ENCODE measurements around the gene DPH7.
A peak's percentile ranks its signal among the peaks of the same experiment; 100 is the strongest.
"Not testable (repeated sequence)": the region's sequence is repeated elsewhere in the genome, so short reads cannot be mapped to it uniquely, and the experiment has no call there.

Gene DPH7

DNA sequence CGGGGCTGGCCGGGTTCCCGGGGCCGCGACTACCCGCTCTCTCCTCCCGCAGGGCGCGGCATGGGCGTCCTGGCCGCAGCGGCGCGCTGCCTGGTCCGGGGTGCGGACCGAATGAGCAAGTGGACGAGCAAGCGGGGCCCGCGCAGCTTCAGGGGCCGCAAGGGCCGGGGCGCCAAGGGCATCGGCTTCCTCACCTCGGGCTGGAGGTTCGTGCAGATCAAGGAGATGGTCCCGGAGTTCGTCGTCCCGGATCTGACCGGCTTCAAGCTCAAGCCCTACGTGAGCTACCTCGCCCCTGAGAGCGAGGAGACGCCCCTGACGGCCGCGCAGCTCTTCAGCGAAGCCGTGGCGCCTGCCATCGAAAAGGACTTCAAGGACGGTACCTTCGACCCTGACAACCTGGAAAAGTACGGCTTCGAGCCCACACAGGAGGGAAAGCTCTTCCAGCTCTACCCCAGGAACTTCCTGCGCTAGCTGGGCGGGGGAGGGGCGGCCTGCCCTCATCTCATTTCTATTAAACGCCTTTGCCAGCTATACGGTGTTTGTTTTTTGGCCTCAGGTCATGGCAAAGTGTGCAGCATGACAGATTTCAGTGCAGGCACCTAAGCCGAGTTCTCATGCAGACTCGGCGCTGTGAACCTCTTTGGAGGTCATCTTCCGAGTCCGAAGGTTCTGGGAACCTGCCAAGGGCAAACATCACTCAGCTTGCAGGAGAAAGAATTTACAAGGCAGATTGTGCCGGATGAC is 26.5 kb downstream of the DPH7 start:
- Histone ChIP-seq H3K27ac (peak overlapping the region; percentile 11 to 76 (median 66); a peak in 20 of 22 replicates), H3K9me3 (replicated peaks in 1 of 11) (no peaks in the 10 kb centered on the region), H3K4me1 (peaks cover 37 to 50% (median 43%) of the 10 kb centered on the region in 10 experiments), H4K20me1 (peaks cover 0 to 47% (median 21%) of the 10 kb centered on the region in 11 experiments; a peak in 14 of 22 replicates), H3K9ac (peak overlapping the region; percentile 73 to 82 (median 80)), H3K4me3 (peak overlapping the region; percentile 63 to 79 (median 70)), H3K4me2 (peak overlapping the region; percentile 49 to 89 (median 77)), H3K36me3 (peaks cover 27 to 47% (median 36%) of the 10 kb centered on the region in 11 experiments), H3K27me3 (no peaks in the 10 kb centered on the region)
- no peak for TF ChIP-seq Cebpa-rat (IDR thresholded peaks at IDR 0.05)

DNA sequence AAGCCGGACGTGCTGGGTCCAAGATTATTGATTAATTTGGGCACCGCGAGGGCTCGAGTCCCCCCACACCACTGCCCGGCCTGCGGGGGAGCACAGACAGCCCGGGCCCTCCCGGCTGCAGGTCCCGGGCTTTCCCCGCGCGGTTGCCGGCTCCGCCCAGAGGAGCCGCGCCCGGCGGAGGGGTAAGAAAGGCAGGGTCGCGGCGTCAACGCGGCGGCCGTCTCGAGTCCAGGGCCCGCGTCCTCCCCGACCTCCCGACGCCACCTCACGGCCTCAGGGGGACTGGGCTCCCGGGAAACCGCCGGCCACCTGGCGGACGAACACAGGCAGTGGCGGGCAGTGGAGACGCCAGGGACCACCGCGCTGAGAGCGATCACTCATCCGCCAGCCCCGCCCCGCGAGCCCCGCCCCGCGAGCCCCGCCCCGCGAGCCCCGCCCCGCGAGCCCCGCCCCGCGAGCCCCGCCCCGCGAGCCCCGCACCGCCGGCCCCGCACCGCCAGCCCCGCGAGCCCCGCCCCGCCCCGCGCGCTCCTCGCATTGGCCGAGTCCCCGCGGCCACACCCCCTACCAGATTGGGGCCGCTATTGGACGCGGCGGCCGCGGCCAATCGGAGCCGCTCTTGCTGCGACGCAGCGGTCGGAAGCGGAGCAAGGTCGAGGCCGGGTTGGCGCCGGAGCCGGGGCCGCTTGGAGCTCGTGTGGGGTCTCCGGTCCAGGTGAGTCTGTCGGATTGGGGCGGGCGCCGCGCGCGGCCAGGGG is 27.3 kb downstream of the DPH7 start, which contains the start of gene MRPL41:
TSS of gene MRPL41 (plus strand) at position 616 of the 758 bp plus-strand sequence. CDS start 203 bp downstream, outside the sequence.
- Histone ChIP-seq H3K4me3 (peak within 1 kb of the TSS; percentile 63 to 79 (median 70)), H3K36me3 (peaks cover 20 to 39% (median 28%) of the 10 kb centered on the region in 11 experiments), H3K27me3 (no peaks in the 10 kb centered on the region), H3K4me2 (peak within 1 kb of the TSS; percentile 86 to 97 (median 93)), H4K20me1 (peaks cover 0 to 45% (median 19%) of the 10 kb centered on the region in 11 experiments; a peak in 14 of 22 replicates), H3K9ac (peak within 1 kb of the TSS; percentile 73 to 82 (median 81)), H3K4me1 (peaks cover 44 to 56% (median 50%) of the 10 kb centered on the region in 10 experiments), H3K9me3 (replicated peaks in 1 of 11) (peaks cover 0 to 4% (median under 1%) of the 10 kb centered on the region in 11 experiments; a peak in 10 of 22 replicates), H3K27ac (peak within 1 kb of the TSS; percentile 11 to 76 (median 66); a peak in 20 of 22 replicates)
- TF ChIP-seq Cebpa-rat (IDR thresholded peaks at IDR 0.05) = no peak

DNA sequence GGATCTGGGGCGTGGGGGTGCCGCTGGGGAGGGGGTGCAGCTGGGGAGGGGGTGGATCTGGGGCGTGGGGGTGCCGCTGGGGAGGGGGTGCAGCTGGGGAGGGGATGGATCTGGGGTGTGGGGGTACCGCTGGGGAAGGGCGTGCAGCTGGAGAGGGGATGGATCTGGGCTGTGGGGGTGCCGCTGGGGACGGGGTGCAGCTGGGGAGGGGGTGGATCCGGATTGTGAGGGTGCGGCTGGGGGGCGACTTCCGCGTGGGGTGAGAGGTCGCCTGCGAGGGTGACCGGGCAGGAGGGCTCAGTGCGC is 27.8 kb downstream of the DPH7 start:
- H3K27ac ChIP-seq = peak overlapping the region in 9 of 11 experiments; percentile 46 to 76 (median 62); a peak in 16 of 22 replicates
- H3K4me2 ChIP-seq = peak overlapping the region; percentile 86 to 97 (median 93)
- peak overlapping the region; percentile 68 to 82 (median 78) for H3K9ac ChIP-seq
- H3K27me3 ChIP-seq; H3K9me3 ChIP-seq (replicated peaks in 1 of 11): not testable (repeated sequence)
- peak overlapping the region; percentile 58 to 75 (median 70) for H3K4me3 ChIP-seq
- H3K4me1 ChIP-seq = peaks cover 50 to 61% (median 56%) of the 10 kb centered on the region in 10 experiments
- H3K36me3 ChIP-seq = peaks cover 15 to 34% (median 23%) of the 10 kb centered on the region in 11 experiments
- H4K20me1 ChIP-seq = peaks cover 0 to 40% (median 16%) of the 10 kb centered on the region in 11 experiments; a peak in 14 of 22 replicates

DNA sequence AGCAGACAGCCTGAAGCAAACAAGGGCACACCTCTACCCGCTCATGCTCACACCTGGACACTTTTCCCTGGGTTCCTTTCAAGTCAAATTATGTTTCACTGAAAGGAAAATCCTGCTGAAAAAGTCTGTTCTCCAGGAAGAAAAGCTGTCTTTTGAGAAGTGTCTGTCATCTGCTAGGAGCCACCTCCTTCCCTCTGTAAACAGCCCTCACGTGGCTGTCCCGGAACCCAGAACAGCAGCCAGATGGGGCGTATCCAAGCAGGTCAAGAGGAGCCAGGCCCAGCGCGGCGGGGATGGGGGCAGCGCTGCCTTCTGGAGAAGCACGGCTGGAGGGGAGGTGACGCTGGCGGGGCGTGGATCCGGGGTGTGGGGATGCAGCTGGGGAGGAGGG is 28.5 kb downstream of the DPH7 start, which contains the start of gene PNPLA7:
TSS of gene PNPLA7 (minus strand) at position 172 of the 391 bp plus-strand sequence. CDS start 205 bp downstream, outside the sequence.
- no peaks in the 10 kb centered on the region for H3K27me3 ChIP-seq
- H3K9ac ChIP-seq = peak within 1 kb of the TSS; percentile 68 to 82 (median 78)
- H3K4me3 ChIP-seq = peak within 1 kb of the TSS; percentile 58 to 75 (median 70)
- H3K27ac ChIP-seq = peak within 1 kb of the TSS; percentile 35 to 81 (median 68); a peak in 21 of 22 replicates
- TF ChIP-seq Cebpa-rat (IDR thresholded peaks at IDR 0.05) = no peak
- H4K20me1 ChIP-seq = peaks cover 0 to 33% (median 16%) of the 10 kb centered on the region in 11 experiments; a peak in 14 of 22 replicates
- peak within 1 kb of the TSS; percentile 86 to 97 (median 94) for H3K4me2 ChIP-seq
- H3K9me3 ChIP-seq (replicated peaks in 1 of 11) = peaks cover 0 to 12% (median 8%) of the 10 kb centered on the region in 11 experiments; a peak in 12 of 22 replicates
- peaks cover 53 to 66% (median 60%) of the 10 kb centered on the region in 10 experiments for H3K4me1 ChIP-seq
- H3K36me3 ChIP-seq = peaks cover 8 to 27% (median 16%) of the 10 kb centered on the region in 11 experiments

DNA sequence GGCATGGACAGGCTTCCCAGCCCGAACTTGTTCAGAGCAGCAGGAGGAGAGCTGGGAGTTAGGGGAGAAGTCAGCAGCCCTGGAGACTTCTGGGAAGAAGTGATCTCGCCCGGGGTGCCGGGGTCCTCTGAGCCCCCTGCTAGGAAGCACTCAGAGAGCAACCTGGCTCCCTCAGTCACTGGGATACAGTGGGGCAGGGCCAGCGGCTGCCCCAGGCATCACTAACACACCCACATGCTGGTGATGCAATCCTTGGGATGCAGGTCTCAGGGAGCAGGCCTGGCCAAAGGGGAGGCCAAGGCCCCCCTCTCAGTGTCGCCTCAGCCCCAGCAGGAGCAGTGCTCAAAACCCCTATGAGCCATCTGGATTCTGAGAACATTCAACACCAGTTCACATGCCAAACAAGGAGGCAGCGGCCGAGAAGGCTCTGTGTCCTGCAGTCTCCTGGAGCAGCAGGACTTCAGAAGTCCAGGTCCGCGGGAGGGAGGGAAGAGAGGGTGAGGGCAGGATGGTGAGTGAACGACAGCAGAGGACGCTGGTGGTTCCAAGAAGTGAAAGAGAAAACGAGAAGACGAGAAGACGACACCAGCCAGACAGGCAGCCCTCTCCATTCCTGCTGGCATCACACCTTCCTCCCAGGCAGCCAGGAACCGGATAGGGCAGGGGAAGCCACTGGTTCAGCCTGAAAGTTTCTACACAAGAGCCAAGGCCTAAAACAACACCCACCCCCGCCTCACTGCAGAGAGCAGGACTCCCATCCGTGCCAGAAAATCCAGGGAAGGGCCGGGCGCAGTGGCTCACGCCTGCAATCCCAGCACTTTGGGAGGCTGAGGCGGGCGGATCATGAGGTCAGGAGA is 30.8 kb downstream of the DPH7 start:
- TF ChIP-seq Cebpa-rat (IDR thresholded peaks at IDR 0.05) = 0 out of 22 replicates have a peak, but pooled peaks of 1 of the 11 experiments have one; percentile 38
- H3K36me3 ChIP-seq = peaks cover 0 to 11% (median 1%) of the 10 kb centered on the region in 11 experiments; a peak in 8 of 22 replicates

DNA sequence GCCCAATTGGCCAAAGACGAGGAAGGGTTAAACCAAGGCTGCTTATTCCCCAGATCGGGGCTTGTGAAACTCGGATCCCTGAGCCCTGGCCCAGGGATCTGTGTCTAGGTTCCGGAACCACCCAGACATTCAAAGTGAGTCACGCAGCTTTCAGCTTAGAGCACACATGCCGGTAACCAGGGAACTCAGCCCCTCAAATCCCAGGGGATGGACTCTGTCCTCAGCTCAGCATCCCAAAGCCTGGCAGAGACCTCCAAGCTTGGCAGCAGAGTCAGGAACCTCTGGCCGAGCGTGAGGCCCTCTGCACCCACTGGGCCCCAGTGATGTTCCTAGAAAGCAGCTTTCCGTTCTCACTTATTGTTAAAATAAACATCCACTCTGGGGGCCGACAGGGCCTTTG is 33.6 kb downstream of the DPH7 start:
- peaks cover 0 to 13% (median 8%) of the 10 kb centered on the region in 11 experiments; a peak in 13 of 22 replicates for H3K9me3 ChIP-seq (replicated peaks in 1 of 11)
- H3K36me3 ChIP-seq = peaks cover 0 to 16% (median 2%) of the 10 kb centered on the region in 11 experiments; a peak in 6 of 22 replicates
- no peaks in the 10 kb centered on the region for H3K27me3 ChIP-seq
- H3K9ac ChIP-seq = peak overlapping the region in 8 of 11 experiments; percentile 12 to 57 (median 34); a peak in 9 of 22 replicates
- peak overlapping the region in 8 of 11 experiments; percentile 4 to 60 (median 41); a peak in 10 of 22 replicates for H3K27ac ChIP-seq
- TF ChIP-seq Cebpa-rat (IDR thresholded peaks at IDR 0.05) = no peak
- no peak overlapping the region for H3K4me3 ChIP-seq
- peaks cover 0 to 10% (median 0%) of the 10 kb centered on the region in 11 experiments; a peak in 1 of 22 replicates for H4K20me1 ChIP-seq
- peak overlapping the region; percentile 62 to 90 (median 82) for H3K4me2 ChIP-seq
- peaks cover 95 to 100% (median 97%) of the 10 kb centered on the region in 10 experiments for H3K4me1 ChIP-seq

More for the DNA sequence above, 30.8 kb downstream of the DPH7 start:
- Histone ChIP-seq H3K9me3 (replicated peaks in 1 of 11) (peaks cover 0 to 12% (median 8%) of the 10 kb centered on the region in 11 experiments; a peak in 12 of 22 replicates), H4K20me1 (peaks cover 0 to 13% (median 10%) of the 10 kb centered on the region in 11 experiments; a peak in 9 of 22 replicates), H3K27me3 (no peaks in the 10 kb centered on the region), H3K4me2 (peak overlapping the region; percentile 63 to 93 (median 85)), H3K27ac (peak overlapping the region in 7 of 11 experiments; percentile 14 to 81 (median 30); a peak in 10 of 22 replicates), H3K9ac (peak overlapping the region in 6 of 11 experiments; percentile 6 to 70 (median 52); a peak in 8 of 22 replicates), H3K4me1 (peaks cover 76 to 84% (median 81%) of the 10 kb centered on the region in 10 experiments), H3K4me3 (peak overlapping the region in 1 of 10 experiments; percentile 40; a peak in 1 of 20 replicates)

DNA sequence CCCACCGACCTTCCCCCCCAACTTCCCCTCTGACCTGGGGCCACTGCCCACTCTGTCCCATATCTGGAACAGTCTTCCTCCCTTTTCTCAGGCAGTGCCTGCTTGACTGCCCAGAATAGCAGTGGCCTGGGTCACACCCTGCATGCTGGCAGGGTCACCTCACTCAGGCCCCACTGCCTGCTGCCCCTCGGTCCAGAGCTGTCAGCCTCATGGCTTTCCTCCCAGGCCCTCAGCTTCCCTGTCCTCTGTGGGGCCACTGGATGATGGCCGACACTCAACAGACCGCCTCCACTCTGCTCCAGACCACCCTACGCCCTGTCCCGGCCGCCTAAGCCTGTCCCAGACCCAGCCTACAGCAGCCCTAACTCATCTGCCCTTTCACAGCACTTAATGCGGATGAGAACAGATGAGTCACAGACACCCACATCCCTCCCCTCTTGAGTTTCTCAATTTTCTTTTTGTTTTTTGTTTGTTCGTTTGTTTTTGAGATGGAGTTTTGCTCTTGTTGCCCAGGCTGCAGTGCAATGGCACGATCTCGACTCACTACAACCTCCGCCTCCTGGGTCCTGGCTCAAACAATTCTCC is 34.5 kb downstream of the DPH7 start:
- no peak for TF ChIP-seq Cebpa-rat (IDR thresholded peaks at IDR 0.05)
- Histone ChIP-seq H3K4me2 (peak overlapping the region; percentile 62 to 90 (median 82)), H3K27me3 (no peaks in the 10 kb centered on the region), H4K20me1 (peaks cover 0 to 10% (median 0%) of the 10 kb centered on the region in 11 experiments; a peak in 1 of 22 replicates), H3K9me3 (replicated peaks in 1 of 11) (peaks cover 0 to 22% (median 10%) of the 10 kb centered on the region in 11 experiments; a peak in 15 of 22 replicates), H3K9ac (peak overlapping the region in 8 of 11 experiments; percentile 3 to 54 (median 21); a peak in 5 of 22 replicates), H3K27ac (peak overlapping the region in 8 of 11 experiments; percentile 16 to 50 (median 34); a peak in 8 of 22 replicates), H3K4me3 (no peak overlapping the region), H3K36me3 (peaks cover 0 to 22% (median 7%) of the 10 kb centered on the region in 11 experiments; a peak in 6 of 22 replicates), H3K4me1 (peaks cover 93 to 100% (median 97%) of the 10 kb centered on the region in 10 experiments)
